ENCODE results near the gene GLS.
A peak's percentile ranks its signal among the peaks of the same experiment; 100 is the strongest.

Gene GLS

GRCh38 chr2:190880378-190881083 lies at the start of gene GLS:
TSS of gene GLS (plus strand) at chr2:190880821. CDS start at chr2:190881085, 264 bp downstream.
- TF ChIP-seq CTCF (IDR thresholded peaks at IDR 0.05; ENCODE audit: extremely low read depth, missing control alignments) = no peak

GRCh38 chr2:190831941-190832340 lies 48.7 kb upstream of the GLS start:
- DNase-seq (ENCODE audit: low spot score) = no peak
- no peak for TF ChIP-seq CTCF (IDR thresholded peaks at IDR 0.05; ENCODE audit: extremely low read depth, missing control alignments)

More at GRCh38 chr2:190880378-190881083, at the start of gene GLS:
- DNase-seq (ENCODE audit: low spot score) = peak; percentile 96

GRCh38 chr2:190834890-190835208 lies 45.8 kb upstream of the GLS start:
- no peak for TF ChIP-seq CTCF (IDR thresholded peaks at IDR 0.05; ENCODE audit: extremely low read depth, missing control alignments)
- no peak for DNase-seq (ENCODE audit: low spot score)

GRCh38 chr2:190835303-190835930 lies 45.2 kb upstream of the GLS start:
- TF ChIP-seq CTCF (IDR thresholded peaks at IDR 0.05; ENCODE audit: extremely low read depth, missing control alignments) = no peak
- no peak for DNase-seq (ENCODE audit: low spot score)

- no peak for DNase-seq (ENCODE audit: low spot score)
- TF ChIP-seq CTCF (IDR thresholded peaks at IDR 0.05; ENCODE audit: extremely low read depth, missing control alignments) = no peak
Observed at GRCh38 chr2:190836767-190837166, 43.9 kb upstream of the GLS start.

GRCh38 chr2:190837420-190837819 lies 43.2 kb upstream of the GLS start:
- no peak for TF ChIP-seq CTCF (IDR thresholded peaks at IDR 0.05; ENCODE audit: extremely low read depth, missing control alignments)
- no peak for DNase-seq (ENCODE audit: low spot score)

- DNase-seq (ENCODE audit: low spot score) = no peak
- no peak for TF ChIP-seq CTCF (IDR thresholded peaks at IDR 0.05; ENCODE audit: extremely low read depth, missing control alignments)
Observed at GRCh38 chr2:190837952-190838361, 42.7 kb upstream of the GLS start.
